HUES64 (cell line): ENCODE results near the gene CDH23.

ENCODE experiments used
- H3K27ac ChIP-seq: 2 replicates; pipeline ENCODE4 v1.7.0; 2013; ENCODE audit warnings: low read depth, low read length, inconsistent platforms
- H3K27me3 ChIP-seq: 2 replicates; pipeline ENCODE4 v1.6.1; 2013; ENCODE audit warnings: mild to moderate bottlenecking, low read length; ENCODE audit not compliant: insufficient read depth
- H3K36me3 ChIP-seq: 2 replicates; pipeline ENCODE4 v1.6.1; 2013; ENCODE audit warnings: mild to moderate bottlenecking, low read length; ENCODE audit not compliant: insufficient read depth
- H3K4me1 ChIP-seq: 2 replicates; pipeline ENCODE4 v1.6.1; 2013; ENCODE audit warnings: mild to moderate bottlenecking, low read length, moderate library complexity; ENCODE audit not compliant: insufficient read depth
- H3K4me3 ChIP-seq: 2 replicates; pipeline ENCODE4 v1.5.1; 2013; ENCODE audit warnings: mild to moderate bottlenecking, low read length, moderate library complexity
- H3K9ac ChIP-seq: 2 replicates; pipeline ENCODE4 v1.6.1; 2013; ENCODE audit warnings: mild to moderate bottlenecking, low read depth, low read length
- H3K9me3 ChIP-seq: 2 replicates; pipeline ENCODE4 v1.6.1; 2013; ENCODE audit warnings: low read depth, low read length; ENCODE audit not compliant: insufficient read depth
- WGBS: fragments of 150-250, 120-280 bp; methylation state at CpG from one replicate; pipeline ENCODE4 v1.1.7; 2013; ENCODE audit warnings: missing lambda C conversion rate; 5-methylcytosine and 5-hydroxymethylcytosine counted together

Gene CDH23

GRCh38 chr10:71382028-71382427 is 14.7 kb upstream of the CDH23 start:
- Histone ChIP-seq H3K4me1 (peaks cover 3% of the 10 kb centered on the region; the same call in 1 of the 2 replicates), H3K27me3 (no peaks in the 10 kb centered on the region), H3K4me3 (no peak overlapping the region), H3K9ac (no peak overlapping the region), H3K27ac (no peak overlapping the region), H3K9me3 (no peaks in the 10 kb centered on the region), H3K36me3 (no peaks in the 10 kb centered on the region)
- 93% methylated on average over 2 of the region's 2 CpGs for WGBS

GRCh38 chr10:71382757-71383156 is 14.0 kb upstream of the CDH23 start:
- Histone ChIP-seq H3K9me3 (no peaks in the 10 kb centered on the region), H3K9ac (no peak overlapping the region), H3K36me3 (no peaks in the 10 kb centered on the region), H3K4me3 (no peak overlapping the region), H3K27ac (no peak overlapping the region), H3K4me1 (0 out of 2 replicates have a peak, but pooled peaks cover under 1% of the 10 kb centered on the region), H3K27me3 (no peaks in the 10 kb centered on the region)
- 95% methylated on average over 1 of the region's 1 CpG for WGBS

GRCh38 chr10:71383972-71384687 is 12.6 kb upstream of the CDH23 start:
- H3K9ac ChIP-seq, result no peak overlapping the region
- H3K27ac ChIP-seq, result no peak overlapping the region
- no peaks in the 10 kb centered on the region for H3K9me3 ChIP-seq
- H3K36me3 ChIP-seq, result no peaks in the 10 kb centered on the region
- WGBS, result 30% methylated on average over 10 of the region's 10 CpGs
- no peaks in the 10 kb centered on the region for H3K4me1 ChIP-seq
- H3K27me3 ChIP-seq, result no peaks in the 10 kb centered on the region
- no peak overlapping the region for H3K4me3 ChIP-seq

GRCh38 chr10:71388171-71388570 is 8.5 kb upstream of the CDH23 start:
- Histone ChIP-seq H3K27me3 (peaks cover 7% of the 10 kb centered on the region), H3K36me3 (no peaks in the 10 kb centered on the region), H3K27ac (no peak overlapping the region), H3K4me1 (peaks cover 6% of the 10 kb centered on the region; the same call in 1 of the 2 replicates), H3K9ac (no peak overlapping the region), H3K9me3 (no peaks in the 10 kb centered on the region), H3K4me3 (no peak overlapping the region)
- 92% methylated on average over 5 of the region's 5 CpGs for WGBS

GRCh38 chr10:71388583-71389310 is 8.0 kb upstream of the CDH23 start:
- Histone ChIP-seq H3K4me3 (no peak overlapping the region), H3K9ac (no peak overlapping the region), H3K4me1 (peaks cover 6% of the 10 kb centered on the region; the same call in 1 of the 2 replicates), H3K36me3 (no peaks in the 10 kb centered on the region), H3K27ac (no peak overlapping the region), H3K27me3 (peaks cover 12% of the 10 kb centered on the region), H3K9me3 (no peaks in the 10 kb centered on the region)
- WGBS, result 89% methylated on average over 8 of the region's 8 CpGs

GRCh38 chr10:71389768-71390460 is 6.8 kb upstream of the CDH23 start:
- no peak overlapping the region for H3K4me3 ChIP-seq
- H3K9me3 ChIP-seq, result no peaks in the 10 kb centered on the region
- H3K9ac ChIP-seq, result no peak overlapping the region
- H3K4me1 ChIP-seq, result peaks cover 6% of the 10 kb centered on the region; the same call in 1 of the 2 replicates
- H3K27me3 ChIP-seq, result peaks cover 17% of the 10 kb centered on the region
- 89% methylated on average over 14 of the region's 14 CpGs for WGBS
- H3K36me3 ChIP-seq, result no peaks in the 10 kb centered on the region
- H3K27ac ChIP-seq, result no peak overlapping the region

- peaks cover 23% of the 10 kb centered on the region for H3K27me3 ChIP-seq
- H3K4me3 ChIP-seq, result no peak overlapping the region
- H3K9ac ChIP-seq, result no peak overlapping the region
- H3K27ac ChIP-seq, result no peak overlapping the region
- no peaks in the 10 kb centered on the region for H3K36me3 ChIP-seq
- peaks cover 6% of the 10 kb centered on the region; the same call in 1 of the 2 replicates for H3K4me1 ChIP-seq
- 70% methylated on average over 10 of the region's 10 CpGs for WGBS
- no peaks in the 10 kb centered on the region for H3K9me3 ChIP-seq
Observed at GRCh38 chr10:71390461-71390835, 6.3 kb upstream of the CDH23 start.

GRCh38 chr10:71390921-71391690 is 5.6 kb upstream of the CDH23 start:
- WGBS, result 88% methylated on average over 3 of the region's 3 CpGs
- Histone ChIP-seq H3K9ac (no peak overlapping the region), H3K9me3 (no peaks in the 10 kb centered on the region)

GRCh38 chr10:71391701-71392100 is 5.0 kb upstream of the CDH23 start:
- Histone ChIP-seq H3K36me3 (no peaks in the 10 kb centered on the region), H3K4me3 (no peak overlapping the region), H3K27me3 (peaks cover 32% of the 10 kb centered on the region), H3K9me3 (no peaks in the 10 kb centered on the region), H3K27ac (no peak overlapping the region), H3K9ac (no peak overlapping the region), H3K4me1 (peaks cover 11% of the 10 kb centered on the region; the same call in 1 of the 2 replicates)
- WGBS, result 94% methylated on average over 5 of the region's 5 CpGs

More at GRCh38 chr10:71390921-71391690, 5.6 kb upstream of the CDH23 start:
- Histone ChIP-seq H3K36me3 (no peaks in the 10 kb centered on the region), H3K4me1 (peaks cover 11% of the 10 kb centered on the region; the same call in 1 of the 2 replicates), H3K4me3 (no peak overlapping the region), H3K27me3 (peaks cover 29% of the 10 kb centered on the region), H3K27ac (no peak overlapping the region)

- WGBS, result 42% methylated on average over 1 of the region's 1 CpG
- H3K36me3 ChIP-seq, result no peaks in the 10 kb centered on the region
- no peaks in the 10 kb centered on the region for H3K9me3 ChIP-seq
- H3K9ac ChIP-seq, result no peak overlapping the region
- no peak overlapping the region for H3K27ac ChIP-seq
- no peak overlapping the region for H3K4me3 ChIP-seq
- peaks cover 38% of the 10 kb centered on the region for H3K27me3 ChIP-seq
- peaks cover 11% of the 10 kb centered on the region; the same call in 1 of the 2 replicates for H3K4me1 ChIP-seq
Observed at GRCh38 chr10:71392292-71392691, 4.4 kb upstream of the CDH23 start.
